Fibroblast of the aortic adventitia (primary cell): ENCODE data around the gene GRIN3B. TPM values are rescaled to one million over a fixed set of nuclear protein-coding genes. Genes with fewer than 3 reads are reported as not detected.

ENCODE experiments used
- DNase-seq: peaks from one replicate; pipeline ENCODE4 v3.0.0-alpha.2; 2010; ENCODE audit warnings: low read depth
- H3K4me3 ChIP-seq: 2 replicates; pipeline ENCODE4 v1.5.1; 2011; ENCODE audit warnings: low read depth, mild to moderate bottlenecking, control low read depth, low read length, moderate library complexity
- total RNA-seq: library from RNA; depleted of rRNA; stranded (reverse); fragments of >200 nt; gene quantifications from 2 replicates; pipeline ENCODE4 v1.2.3, GENCODE V29; 2012; ENCODE audit warnings: low replicate concordance
- TF ChIP-seq, protein P1 (sequence below): IDR thresholded peaks from 2 replicates; pipeline ENCODE4 v1.5.1; 2011; ENCODE audit warnings: mild to moderate bottlenecking, low read length, control low read depth, inconsistent platforms; ENCODE audit not compliant: insufficient read depth

The GRIN3B gene
- total RNA-seq, 1 donor = 0.45 TPM

DNA sequence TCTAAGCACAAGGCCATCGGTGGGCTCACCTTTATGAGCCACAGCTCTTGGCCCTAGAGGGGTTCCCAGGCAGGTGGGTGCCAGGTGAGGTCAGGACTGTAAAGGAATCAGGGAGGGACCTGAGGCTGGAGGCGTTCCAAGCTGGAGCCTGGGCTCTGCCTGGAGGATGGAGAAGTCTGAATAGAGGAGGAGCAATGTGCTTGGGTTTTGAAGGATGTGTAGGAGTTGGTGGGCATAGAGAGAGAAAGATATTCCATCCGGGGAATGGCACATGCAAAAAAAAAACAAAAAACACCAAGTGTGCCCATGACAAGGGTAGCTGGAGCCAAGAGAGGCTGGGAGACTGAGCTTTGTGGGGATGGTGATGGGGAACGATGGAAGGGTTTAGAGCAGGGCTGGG lies 2.4 kb downstream of the GRIN3B start:
- DNase-seq = no peak
- TF ChIP-seq, protein P1, sequence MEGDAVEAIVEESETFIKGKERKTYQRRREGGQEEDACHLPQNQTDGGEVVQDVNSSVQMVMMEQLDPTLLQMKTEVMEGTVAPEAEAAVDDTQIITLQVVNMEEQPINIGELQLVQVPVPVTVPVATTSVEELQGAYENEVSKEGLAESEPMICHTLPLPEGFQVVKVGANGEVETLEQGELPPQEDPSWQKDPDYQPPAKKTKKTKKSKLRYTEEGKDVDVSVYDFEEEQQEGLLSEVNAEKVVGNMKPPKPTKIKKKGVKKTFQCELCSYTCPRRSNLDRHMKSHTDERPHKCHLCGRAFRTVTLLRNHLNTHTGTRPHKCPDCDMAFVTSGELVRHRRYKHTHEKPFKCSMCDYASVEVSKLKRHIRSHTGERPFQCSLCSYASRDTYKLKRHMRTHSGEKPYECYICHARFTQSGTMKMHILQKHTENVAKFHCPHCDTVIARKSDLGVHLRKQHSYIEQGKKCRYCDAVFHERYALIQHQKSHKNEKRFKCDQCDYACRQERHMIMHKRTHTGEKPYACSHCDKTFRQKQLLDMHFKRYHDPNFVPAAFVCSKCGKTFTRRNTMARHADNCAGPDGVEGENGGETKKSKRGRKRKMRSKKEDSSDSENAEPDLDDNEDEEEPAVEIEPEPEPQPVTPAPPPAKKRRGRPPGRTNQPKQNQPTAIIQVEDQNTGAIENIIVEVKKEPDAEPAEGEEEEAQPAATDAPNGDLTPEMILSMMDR = no peak

DNA sequence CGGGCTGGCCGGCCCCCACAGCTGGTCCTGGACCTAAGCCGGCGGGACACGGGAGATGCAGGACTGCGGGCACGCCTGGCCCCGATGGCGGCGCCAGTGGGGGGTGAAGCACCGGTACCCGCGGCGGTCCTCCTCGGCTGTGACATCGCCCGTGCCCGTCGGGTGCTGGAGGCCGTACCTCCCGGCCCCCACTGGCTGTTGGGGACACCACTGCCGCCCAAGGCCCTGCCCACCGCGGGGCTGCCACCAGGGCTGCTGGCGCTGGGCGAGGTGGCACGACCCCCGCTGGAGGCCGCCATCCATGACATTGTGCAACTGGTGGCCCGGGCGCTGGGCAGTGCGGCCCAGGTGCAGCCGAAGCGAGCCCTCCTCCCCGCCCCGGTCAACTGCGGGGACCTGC lies 3.1 kb downstream of the GRIN3B start:
- no peak for DNase-seq
- no peak overlapping the region for H3K4me3 ChIP-seq
- TF ChIP-seq, protein P1 = no peak

More for the DNA sequence above, 2.4 kb downstream of the GRIN3B start:
- no peak overlapping the region for H3K4me3 ChIP-seq

DNA sequence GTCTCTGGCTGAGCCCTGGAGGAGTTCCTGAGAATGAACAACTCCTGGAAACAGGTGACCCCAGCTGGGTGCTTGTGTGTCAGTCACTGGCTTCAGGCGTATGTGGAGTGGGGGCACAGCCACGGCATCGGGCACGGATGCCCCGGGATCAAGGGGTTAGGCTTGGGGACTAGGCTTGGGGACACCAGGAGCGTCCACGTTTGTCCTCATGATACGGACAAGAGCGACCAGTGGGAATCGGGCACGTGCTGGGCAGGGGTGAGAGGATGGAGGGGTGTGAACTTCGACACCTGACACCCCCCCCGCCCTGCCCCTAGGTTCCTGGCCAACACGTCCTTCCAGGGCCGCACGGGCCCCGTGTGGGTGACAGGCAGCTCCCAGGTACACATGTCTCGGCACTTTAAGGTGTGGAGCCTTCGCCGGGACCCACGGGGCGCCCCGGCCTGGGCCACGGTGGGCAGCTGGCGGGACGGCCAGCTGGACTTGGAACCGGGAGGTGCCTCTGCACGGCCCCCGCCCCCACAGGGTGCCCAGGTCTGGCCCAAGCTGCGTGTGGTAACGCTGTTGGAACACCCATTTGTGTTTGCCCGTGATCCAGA lies 4.1 kb downstream of the GRIN3B start:
- no peak overlapping the region for H3K4me3 ChIP-seq
- TF ChIP-seq, protein P1 = no peak
- no peak for DNase-seq

DNA sequence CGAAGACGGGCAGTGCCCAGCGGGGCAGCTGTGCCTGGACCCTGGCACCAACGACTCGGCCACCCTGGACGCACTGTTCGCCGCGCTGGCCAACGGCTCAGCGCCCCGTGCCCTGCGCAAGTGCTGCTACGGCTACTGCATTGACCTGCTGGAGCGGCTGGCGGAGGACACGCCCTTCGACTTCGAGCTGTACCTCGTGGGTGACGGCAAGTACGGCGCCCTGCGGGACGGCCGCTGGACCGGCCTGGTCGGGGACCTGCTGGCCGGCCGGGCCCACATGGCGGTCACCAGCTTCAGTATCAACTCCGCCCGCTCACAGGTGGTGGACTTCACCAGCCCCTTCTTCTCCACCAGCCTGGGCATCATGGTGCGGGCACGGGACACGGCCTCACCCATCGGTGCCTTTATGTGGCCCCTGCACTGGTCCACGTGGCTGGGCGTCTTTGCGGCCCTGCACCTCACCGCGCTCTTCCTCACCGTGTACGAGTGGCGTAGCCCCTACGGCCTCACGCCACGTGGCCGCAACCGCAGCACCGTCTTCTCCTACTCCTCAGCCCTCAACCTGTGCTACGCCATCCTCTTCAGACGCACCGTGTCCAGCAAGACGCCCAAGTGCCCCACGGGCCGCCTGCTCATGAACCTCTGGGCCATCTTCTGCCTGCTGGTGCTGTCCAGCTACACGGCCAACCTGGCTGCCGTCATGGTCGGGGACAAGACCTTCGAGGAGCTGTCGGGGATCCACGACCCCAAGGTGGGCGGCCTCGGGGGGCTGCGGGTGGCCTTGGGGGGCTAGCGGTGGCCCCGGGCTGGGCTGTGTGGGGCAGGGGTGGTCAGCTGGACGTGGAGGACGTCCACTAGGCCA lies 4.8 kb downstream of the GRIN3B start:
- DNase-seq = no peak
- TF ChIP-seq, protein P1 = no peak
- no peak overlapping the region for H3K4me3 ChIP-seq

DNA sequence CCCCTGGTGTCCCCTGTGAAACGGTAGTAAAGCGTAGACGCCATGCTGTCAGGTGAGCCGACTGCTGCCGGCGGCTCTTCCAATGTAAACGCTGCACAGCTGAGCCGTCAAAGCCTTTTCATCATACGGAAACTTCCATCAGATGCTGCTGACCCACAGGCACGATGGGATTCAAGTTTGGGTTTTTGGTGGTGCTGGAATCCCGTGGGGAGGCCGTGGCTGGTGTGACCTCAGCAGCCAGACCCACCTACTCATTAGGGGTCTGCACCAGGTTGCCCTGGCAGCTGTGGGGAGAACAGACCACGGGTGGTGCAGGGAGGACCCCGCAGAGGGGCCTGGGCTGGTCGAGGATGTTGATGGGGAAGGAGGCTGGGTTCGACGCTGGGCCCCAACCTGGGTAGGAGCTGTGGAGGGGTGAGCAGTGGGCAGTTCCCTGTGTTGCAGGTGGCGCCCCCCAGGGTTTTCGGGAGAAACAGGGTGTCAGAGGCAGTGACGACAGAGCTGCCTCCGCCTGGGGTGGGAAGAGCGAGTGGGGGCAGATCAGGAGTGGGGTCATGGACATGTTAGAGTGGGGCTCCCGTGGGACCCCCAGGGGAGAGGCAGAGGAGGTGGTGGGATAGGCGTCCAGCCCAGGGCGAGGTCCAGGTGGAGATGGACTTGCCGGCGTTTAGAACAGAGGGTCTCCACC lies 6.6 kb downstream of the GRIN3B start:
- no peak for DNase-seq
- no peak overlapping the region for H3K4me3 ChIP-seq
- TF ChIP-seq, protein P1 = no peak

DNA sequence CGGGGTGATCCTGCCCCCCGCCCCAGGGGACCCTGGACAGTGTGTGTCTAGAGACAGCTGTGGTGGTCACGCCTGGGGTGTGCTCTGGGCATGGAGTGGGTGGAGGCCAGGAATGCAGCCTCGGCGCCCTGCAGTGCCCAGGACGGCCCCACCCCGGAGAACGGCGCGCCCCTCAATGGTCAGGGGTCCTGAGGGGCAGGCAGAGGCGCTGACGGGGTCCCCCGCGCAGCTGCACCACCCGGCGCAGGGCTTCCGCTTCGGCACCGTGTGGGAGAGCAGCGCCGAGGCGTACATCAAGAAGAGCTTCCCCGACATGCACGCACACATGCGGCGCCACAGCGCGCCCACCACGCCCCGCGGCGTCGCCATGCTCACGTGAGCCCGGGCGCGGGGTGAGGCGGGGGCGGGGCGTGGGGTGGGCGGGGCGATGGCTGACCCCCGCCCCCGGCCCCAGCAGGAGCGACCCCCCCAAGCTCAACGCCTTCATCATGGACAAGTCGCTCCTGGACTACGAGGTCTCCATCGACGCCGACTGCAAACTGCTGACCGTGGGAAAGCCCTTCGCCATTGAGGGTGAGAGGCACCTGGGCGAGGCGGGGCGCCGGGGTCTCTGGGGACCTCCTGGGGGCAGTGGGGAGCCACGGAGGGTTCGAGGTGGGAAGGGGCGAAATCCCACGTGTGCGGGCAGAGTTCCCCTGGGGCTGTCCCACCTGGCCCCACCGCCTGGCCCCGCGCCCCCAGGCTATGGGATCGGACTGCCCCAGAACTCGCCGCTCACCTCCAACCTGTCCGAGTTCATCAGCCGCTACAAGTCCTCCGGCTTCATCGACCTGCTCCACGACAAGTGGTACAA lies 7.4 kb downstream of the GRIN3B start:
- H3K4me3 ChIP-seq = no peak overlapping the region
- TF ChIP-seq, protein P1 = no peak
- no peak for DNase-seq
